GM12892 (cell line): ENCODE results near the gene PROK2.

ENCODE experiments used
- DNase-seq: peaks from one replicate; pipeline ENCODE4 v3.0.0; 2011; ENCODE audit not compliant: insufficient read length
- FAIRE-seq: peaks from 2 replicates; lab custom pipeline; 2011; peaks lifted over from hg19 to GRCh38; lab: Jason Lieb, UNC
- POLR2A ChIP-seq: IDR thresholded peaks from 2 replicates; pipeline ENCODE4 v1.6.1; 2011; ENCODE audit warnings: low read depth, low read length, control low read depth
- POLR2AphosphoS5 ChIP-seq: IDR thresholded peaks from 2 replicates; pipeline ENCODE4 v1.6.1; 2011; ENCODE audit warnings: low read depth, low read length, control low read depth
- TAF1 ChIP-seq: IDR thresholded peaks from 2 replicates; pipeline ENCODE4 v1.6.1; 2011; ENCODE audit warnings: low read depth, mild to moderate bottlenecking, control low read depth, low read length, borderline replicate concordance

Gene PROK2

GRCh38 chr3:71725271-71725991, 59.5 kb downstream of the PROK2 start, which contains the start of gene EIF4E3:
Gene EIF4E3, minus strand, starts transcription at chr3:71725402. Its CDS starts 35 bp downstream, at chr3:71725367.
- no peak for TF ChIP-seq POLR2A
- FAIRE-seq = peak; percentile 21
- peak; percentile 51 for DNase-seq

GRCh38 chr3:71724584-71725270, 60.2 kb downstream of the PROK2 start:
- FAIRE-seq (peak; percentile 84), DNase-seq (peak; percentile 34)
- TF ChIP-seq POLR2AphosphoS5 = no peak
- no peak for TF ChIP-seq POLR2A
- TF ChIP-seq TAF1 = no peak

GRCh38 chr3:71724171-71724453, 60.8 kb downstream of the PROK2 start:
- DNase-seq (no peak), FAIRE-seq (no peak)

GRCh38 chr3:71723452-71724170, 61.3 kb downstream of the PROK2 start:
- TF ChIP-seq POLR2AphosphoS5 (no peak), TAF1 (no peak), POLR2A (no peak)
- DNase-seq = peak; percentile 12
- peak; percentile 83 for FAIRE-seq

More at GRCh38 chr3:71724171-71724453, 60.8 kb downstream of the PROK2 start:
- TF ChIP-seq TAF1 (no peak), POLR2AphosphoS5 (no peak), POLR2A (no peak)

- FAIRE-seq (no peak), DNase-seq (no peak)
- TF ChIP-seq POLR2AphosphoS5 = no peak
- no peak for TF ChIP-seq TAF1
- no peak for TF ChIP-seq POLR2A
Observed at GRCh38 chr3:71722693-71723092, 62.3 kb downstream of the PROK2 start.
